Dedifferentiated amniotic fluid mesenchymal stem cell (primary cell): Measurements from ENCODE around the gene SAT1.
A peak's percentile ranks its signal among the peaks of the same experiment; 100 is the strongest.

Experiments used
- DNase-seq: peaks from one replicate; pipeline ENCODE4 v3.0.0-alpha.2; 2016; ENCODE audit errors: extremely low spot score

SAT1 gene

DNA sequence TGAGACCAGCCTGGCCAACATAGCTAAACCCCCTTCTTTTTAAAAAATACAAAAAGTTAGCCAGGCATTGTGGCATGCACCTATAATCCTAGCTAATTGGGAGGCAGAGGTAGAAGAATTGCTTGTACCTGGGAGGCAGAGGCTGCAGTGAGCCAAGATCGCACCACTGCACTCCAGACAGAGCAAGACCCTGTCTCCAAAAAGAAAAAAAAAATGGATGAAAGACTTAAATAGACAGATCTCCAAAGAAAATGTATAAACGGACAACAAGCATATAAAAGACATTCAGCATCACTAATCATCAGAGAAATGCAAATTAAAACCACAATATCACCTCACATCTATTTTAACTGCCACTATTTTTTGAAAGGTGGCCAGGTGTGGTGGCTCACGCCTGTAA is 6.6 kb upstream of the SAT1 start:
- no peak for DNase-seq

DNA sequence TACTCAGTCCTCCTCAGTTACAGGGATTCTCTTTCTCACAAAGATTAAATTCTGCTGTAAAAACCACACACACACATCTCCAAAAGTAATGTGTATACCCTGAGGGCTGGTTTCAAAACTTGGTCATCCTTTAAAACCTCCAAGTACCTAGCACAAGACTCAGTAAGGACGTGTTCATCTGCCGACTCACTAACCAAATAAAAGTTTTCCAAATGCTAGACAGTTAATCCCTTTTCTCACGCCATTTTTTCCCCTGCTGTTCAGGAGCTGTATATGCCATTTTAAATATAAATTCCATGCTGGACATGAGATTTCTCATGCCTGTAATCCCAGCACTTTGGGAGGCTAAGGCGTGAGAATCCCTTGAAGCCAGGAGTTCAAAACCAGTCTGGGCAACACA is 3.9 kb upstream of the SAT1 start:
- DNase-seq = peak; percentile 37

DNA sequence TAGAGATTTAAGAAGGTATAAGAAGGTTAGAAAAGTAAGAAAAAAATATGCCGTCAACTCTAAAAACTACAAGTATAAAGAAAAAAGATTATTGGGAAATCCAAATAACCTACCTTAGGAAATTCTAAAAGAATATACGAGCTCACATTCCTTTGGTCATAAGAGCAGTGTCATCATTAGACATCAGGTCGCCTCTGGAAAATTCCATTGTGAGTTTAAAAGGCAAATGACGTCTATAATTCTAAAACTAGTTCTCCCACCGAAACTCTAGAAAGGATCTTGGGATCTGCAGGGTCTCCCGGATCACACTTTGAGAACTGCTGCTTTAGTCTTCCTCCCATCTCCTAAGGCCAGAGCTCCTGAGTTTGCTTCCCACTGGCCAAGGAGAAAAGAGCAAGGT is 518 bp upstream of the SAT1 start:
- no peak for DNase-seq

DNA sequence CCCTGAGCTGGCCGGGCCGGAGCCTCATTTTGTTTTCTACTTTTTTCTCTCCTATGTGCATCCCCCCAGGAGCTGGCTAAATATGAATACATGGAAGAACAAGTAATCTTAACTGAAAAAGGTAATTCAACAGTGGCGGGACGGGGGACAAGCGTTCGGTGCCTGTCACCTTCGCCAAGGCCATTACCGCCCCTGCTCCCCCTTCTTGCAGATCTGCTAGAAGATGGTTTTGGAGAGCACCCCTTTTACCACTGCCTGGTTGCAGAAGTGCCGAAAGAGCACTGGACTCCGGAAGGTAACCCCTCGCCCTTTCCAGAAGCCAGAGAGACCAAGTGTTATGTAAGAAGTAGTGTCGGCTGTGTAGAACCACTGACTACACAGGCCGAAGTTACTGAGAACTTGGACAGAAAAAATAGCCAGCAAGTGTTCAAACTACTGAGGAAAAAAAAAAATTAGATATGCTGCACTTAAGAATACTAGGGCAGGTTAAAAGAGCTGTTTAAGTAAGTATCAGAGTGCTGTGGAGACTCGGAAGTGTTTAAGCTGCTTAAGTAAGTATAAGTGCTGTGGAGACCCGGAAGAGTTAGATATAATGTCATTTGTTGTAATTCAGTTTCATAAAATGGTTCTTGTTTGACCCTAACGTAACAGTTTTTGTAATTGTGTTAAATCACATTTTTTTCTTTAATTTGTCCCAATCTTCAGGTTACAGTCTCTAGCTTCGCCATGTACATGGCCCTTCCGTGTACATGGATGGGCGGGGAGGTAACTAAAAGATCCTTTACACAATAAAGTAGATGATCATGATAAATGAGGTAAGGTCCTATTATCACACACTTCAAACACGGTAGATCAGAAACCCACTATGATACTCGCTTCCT is 856 bp downstream of the SAT1 start:
- no peak for DNase-seq

DNA sequence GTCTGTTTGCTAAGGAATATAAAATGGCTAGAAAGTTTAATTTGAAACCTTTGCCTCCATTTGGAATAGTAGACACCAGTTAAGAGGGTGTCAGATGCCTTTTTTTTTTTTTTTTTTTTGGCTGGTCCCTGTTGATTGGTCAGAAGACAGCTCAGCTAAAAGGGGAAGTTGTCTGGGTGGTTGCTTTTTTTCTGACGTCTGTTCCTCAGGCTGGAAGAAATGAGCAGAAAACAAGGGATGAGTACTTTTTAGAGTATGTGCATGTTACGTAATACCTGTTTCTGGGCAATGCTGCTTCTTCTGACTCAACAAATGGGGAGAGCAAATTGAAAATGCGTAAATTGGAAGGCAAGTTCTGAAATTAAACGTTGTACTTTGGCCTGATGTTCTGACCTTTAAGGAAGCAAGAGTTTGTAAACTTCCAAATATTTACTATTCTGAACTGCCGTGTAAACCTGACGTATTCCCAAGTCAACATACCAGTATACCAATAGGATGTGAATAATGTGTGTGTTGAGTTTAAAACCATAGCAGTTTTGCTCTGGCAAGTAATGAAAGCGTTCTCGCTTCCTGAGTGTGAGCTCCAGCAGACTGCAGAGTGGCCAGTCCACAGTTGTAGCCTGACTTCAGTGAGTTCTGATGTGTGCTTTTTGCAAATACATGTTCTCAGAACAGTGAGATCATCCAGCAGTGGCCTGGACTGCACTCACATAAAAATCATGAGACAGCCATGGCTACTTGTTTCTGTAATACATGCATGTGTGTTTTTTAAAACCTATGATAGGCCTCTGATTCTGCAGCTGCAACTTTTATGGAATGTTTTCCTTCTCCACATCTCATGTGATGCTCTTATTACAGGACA is 1.7 kb downstream of the SAT1 start:
- peak; percentile 24 for DNase-seq

DNA sequence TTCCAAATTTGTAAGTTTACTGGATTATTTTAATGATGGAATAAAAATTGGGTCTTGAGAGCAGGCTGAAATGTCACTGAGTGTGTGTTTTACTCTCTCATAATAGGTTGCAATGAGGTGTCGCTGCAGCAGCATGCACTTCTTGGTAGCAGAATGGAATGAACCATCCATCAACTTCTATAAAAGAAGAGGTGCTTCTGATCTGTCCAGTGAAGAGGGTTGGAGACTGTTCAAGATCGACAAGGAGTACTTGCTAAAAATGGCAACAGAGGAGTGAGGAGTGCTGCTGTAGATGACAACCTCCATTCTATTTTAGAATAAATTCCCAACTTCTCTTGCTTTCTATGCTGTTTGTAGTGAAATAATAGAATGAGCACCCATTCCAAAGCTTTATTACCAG is 2.6 kb downstream of the SAT1 start:
- DNase-seq = no peak

DNA sequence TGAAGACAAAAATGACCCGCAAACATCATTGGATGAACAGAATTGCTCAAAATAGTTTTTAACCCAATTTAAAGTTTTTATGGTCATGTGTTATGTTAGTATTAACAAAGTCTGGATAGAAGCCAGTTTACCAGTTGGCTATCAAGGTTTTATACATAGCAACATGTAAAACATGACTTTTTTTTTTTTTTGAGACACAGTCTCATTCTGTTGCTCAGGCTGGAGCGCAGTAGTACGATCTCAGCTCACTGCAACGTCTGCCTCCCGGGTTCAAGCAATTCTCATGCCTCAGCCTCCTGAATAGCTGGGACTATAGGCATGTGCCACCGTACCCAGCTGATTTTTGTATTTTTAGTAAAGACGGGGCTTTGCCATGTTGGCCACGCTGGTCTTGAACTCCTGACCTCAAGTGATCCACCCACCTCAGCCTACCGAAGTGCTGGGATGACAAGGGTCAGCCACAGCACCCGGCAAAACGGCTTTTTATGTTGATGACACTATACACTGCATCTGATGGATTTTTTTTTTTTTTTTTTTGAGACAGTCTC is 3.4 kb downstream of the SAT1 start:
- DNase-seq = no peak

DNA sequence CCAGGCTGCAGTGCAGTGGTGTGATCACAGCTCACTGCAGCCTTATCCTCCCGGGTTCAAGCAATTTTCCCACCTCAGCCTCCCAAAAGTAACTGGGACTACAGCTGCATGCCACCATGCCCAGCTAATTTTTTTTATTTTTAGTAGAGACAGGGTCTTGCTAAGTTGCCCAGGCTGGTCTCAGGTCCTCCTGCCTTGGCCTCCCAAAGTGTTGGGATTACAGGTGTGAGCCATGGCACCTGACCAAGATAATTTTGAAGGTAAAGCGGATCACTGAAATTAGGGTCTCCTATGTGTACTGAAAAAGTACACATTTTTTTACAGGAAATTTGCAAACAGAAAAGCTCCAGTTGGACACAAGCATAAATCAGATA is 4.8 kb downstream of the SAT1 start:
- no peak for DNase-seq

DNA sequence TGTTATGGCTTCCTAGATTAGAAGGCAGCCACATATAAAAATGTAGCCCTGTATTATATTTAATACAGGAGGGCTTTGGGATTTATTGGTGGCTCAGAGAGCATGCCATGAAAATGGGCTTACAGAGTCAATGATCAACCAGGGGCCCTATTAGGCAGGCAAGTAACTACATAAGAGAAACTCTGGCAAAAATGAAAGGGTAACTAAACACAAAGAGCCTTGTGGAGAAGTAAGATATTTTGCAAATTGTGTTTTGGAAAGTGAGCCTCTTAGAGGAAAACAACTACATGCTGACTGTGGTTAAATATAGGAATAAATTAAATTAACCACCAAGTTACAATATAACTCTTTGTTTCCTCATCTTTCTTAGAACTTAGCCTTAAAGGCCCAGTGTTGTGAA is 5.5 kb downstream of the SAT1 start:
- no peak for DNase-seq

DNA sequence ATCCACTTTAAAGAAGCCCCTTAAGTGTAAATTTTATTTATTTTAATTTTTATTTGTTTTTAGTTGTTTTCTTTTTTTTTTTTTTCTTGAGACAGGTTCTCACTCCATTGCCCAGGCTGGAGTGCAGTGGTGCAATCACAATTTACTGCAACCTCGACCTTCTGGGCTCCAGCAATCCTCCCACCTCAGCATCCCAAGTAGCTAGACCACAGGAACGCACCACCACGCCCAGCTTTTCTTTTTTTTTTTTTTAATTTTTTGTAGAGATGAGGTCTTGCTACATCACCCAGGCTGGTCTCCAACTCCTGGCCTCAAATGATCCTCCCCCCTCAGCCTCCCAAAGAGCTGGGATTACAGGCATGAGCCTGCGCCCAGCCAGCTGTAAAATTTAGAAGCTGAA is 6.0 kb downstream of the SAT1 start:
- no peak for DNase-seq

DNA sequence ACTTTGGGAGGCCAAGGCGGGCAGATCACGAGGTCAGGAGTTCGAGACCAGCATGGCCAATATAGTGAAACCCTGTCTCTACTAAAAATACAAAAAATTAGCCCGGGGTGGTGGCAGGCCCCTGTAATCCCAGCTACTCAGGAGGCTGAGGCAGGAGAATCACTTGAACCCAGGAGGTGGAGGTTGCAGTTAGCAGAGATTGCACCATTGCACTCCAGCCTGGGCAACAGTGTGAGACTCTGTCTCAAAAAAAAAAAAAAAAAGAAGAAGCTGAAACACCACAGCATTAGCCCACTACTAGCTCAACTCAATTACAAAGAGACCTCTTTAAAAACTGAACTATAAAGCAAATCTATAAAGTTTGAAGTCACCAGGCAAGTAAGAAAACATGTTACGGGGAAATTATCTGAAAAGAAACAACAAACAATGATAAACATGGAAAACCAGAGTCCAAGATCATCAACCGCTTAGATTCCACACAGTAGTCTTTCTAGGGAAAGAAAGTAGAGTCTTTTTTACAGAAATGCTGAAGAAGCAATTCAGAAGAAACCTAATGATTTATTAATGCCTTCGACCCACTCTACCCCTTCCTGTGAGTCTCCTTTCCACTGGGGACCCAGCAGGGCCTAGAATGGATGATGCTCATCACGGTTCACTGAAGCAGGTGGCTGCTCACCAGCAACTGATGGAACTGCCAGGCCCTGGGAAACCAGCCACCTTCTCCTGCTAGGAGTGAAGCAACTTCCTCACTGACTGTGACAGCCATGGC is 6.6 kb downstream of the SAT1 start:
- no peak for DNase-seq

DNA sequence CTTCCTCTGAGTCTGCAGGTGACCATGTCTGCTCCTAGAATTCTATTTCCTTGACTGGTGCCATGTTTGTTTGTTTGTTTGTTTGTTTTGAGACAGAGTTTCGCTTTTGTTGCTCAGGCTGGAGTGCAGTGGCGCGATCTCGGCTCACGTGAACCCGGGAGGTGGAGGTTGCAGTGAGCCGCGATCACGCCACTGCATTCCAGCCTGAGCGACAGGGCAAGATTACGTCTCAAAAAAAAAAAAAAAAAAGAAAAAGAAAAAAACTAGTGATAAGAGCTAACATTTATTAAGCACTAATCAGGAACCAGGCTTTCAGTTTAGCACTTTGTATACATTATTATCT is 7.2 kb downstream of the SAT1 start:
- DNase-seq = no peak

DNA sequence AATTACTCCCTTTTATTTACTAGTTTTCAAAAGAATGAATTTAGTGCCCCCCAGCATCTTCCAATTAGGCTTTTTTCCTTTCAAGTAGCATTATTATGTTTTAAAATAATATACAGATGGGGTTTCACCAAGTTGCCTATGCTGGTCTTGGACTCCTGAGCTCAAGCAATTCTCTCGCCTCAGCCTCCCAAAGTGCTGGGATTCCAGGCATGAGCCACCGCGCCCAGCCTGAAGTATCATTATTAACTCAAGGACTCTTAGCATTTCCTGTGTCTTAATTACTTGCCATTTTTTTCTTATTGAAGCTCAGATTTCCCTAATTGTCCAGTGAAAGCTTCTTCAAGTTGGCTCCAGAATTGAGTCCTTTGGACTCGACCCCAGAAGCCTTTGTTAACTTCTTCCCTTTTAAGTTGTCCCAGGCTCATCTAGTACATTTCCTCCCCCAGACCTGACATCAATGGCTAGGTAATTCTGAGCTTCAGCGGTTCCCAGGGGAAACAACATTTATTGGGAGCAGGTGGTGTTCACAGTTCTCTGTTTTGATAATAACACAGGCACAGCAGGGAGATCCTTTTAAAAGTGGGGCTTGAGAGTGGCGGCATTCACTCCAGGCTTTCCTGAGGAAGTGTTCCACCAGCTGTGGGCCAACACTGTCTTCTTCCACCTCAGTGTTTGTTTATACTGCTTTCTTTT is 10.0 kb downstream of the SAT1 start:
- no peak for DNase-seq

DNA sequence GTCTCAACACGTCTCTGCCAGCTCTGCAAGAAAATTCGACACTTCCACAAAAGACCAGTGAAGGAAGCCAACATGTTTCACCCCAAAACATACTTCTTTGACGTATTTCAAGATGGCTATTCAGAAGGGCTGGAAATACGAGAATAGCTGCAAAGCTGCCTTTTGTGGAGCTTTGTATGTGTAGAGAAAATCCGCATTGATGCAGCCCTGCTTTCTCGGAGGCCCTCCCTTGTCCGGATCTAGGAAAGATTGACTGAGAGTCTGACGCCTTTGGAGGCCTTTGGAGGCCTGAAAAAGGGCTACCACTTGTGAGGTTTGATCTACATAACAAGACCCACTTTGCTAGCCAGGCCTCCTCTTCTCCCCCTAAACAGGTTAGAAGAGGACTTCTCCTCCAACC is 12.2 kb downstream of the SAT1 start:
- DNase-seq = no peak

DNA sequence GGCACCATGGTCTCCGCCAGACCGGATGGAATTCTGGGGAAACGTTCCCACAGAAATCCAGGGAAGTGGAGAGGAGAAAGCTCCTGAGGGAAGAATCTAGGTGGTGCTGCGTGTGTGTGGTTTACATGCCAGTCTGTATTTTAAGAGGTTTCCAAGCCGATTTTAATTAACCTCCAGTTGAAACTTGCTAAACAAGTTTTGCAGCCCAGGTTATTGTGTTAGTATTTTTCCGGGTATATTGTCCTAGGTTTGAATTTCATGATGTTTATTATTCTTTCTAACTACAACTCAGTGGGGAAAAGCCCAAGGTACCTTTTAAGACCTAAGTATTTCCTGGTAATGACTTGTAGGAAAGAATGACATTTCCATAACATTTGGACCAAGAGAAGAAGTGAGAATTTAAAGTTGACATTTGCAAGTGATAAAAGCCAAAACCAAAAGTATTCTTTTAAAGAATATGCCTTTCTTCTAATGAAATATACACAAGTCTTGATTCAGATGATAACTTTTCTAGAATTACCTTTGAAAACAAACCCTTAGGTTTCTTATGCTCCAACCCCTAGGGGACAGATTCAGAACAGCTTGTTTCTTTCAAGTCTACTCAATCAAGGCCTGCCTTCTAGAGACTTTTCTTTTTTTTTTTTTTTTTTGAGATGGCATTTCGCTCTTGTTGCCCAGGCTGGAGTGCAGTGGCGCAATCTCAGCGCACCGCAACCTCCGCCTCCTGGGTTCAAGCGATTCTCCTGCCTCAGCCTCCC is 14.6 kb downstream of the SAT1 start:
- no peak for DNase-seq

DNA sequence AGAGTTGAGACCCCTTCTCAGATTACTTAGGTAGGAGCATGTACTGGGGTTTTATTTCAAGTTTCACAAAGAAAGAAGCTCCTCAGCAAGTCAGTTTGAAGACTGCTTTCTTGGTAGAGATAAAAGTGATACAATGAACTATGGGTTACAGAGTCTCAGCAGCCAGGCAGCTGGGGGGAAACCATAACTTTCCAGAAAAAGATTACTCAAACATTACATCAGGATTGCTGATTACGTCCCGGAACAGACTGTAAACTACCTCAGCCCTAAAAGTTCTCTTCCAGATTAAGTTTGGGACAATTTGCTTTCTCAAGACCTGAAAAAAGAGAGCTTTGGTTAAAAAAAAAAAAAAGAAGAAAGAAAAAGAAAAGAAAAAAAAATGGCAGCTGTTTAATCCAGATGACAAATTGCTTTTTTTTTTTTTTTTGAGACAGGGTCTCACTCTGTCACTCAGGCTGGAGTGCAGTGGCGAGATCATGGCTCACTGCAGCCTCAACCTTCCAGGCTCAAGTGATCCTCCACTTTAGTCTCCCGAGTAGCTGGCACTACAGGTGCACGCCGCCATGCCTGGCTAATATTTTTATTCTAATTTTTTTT is 16.6 kb downstream of the SAT1 start:
- DNase-seq = no peak

DNA sequence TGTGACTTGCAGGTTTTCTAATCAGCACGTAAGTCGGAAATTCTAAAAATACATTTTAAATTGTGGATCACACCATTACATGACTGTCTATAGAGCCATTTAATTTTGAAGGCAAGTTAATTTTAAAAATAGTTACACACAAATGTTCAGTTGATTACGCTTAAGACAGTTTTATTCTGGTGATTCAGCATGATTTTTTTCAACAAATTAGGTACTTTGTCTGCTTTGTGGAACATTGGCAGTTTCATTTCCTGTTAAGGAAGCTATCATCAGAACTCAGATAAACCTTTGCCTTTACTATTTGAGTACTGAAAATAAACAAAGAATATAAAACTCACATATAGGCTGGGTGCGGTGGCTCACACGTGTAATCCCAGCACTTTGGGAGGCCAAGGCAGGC is 19.5 kb downstream of the SAT1 start:
- DNase-seq = no peak

DNA sequence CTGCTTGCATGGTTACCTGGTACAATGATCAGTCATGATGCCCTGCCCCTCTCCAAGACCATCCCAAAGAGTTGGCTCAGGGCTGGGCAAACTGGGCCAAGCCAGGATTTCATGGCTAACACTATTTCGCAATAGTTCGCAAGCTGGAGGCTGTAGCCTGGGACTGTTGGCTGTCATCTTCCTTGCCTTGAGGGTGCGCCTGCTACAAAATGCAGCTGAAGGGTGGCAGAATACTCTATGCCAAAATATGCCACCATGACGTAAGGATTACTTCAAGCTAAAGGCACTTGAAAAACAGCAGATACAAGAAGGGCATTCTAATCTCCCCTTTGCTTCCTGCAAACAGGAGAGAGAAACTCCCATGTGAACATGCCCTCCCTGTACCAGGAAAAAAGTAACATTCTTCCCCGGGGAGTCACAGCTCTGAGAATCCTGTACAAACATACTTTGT is 21.0 kb downstream of the SAT1 start:
- DNase-seq = peak; percentile 36

DNA sequence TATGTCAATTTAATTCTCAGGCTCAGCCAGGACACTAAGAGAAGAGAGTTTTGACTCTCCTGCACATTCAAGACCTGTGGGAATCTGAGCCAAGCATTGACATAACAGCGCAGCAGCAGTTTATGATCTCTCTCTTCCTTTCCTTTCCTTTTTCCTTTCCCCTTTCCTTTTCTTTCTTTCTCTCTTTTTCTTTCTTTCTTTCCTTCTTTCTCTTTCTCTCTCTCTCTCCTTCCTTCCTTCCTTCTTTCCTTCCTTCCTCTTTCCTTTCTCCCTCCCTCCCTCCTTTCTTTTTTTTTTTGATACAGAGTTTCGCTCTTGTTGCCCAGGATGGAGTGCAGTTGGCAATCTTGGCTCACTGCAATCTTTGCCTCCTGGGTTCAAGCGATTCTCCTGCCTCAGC is 21.6 kb downstream of the SAT1 start:
- no peak for DNase-seq

DNA sequence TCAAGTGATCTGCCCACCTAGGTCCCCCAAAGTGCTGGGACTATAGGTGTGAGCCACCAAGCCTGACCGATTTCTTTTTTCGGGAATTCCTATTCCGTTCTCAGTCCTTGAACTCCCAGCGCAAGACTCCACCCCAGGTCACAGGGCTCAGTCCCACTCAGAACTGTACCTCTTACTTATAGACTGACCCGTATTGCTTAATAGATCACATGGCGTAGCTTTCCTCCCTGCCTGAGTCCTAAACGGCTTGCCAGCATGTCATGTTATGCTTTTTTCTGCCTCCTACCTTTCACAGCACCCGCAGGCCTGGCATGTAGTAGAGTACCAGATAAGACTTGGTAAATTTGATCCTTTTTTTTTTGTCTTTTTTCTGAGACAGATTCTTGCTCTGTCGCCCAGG is 22.4 kb downstream of the SAT1 start:
- DNase-seq = no peak
